ENCODE measurements around the gene TTLL9. TPM values are rescaled to one million over a fixed set of nuclear protein-coding genes. Genes with fewer than 3 reads are reported as not detected.
"Not testable (repeated sequence)": the region's sequence is repeated elsewhere in the genome, so short reads cannot be mapped to it uniquely, and the experiment has no call there.

The TTLL9 gene
- not detected in 2 replicates for total RNA-seq

- intact Hi-C loops (cut with micrococcal nuclease), result loop anchor here (1.0 kb wide), 1 partner anchor 9 kb away; no protein-coding TSS in a partner anchor
Observed at GRCh38 chr20:31869942-31870725, at the start of gene TTLL9, which contains the start of gene DUSP15. Gene TTLL9, plus strand, starts transcription at chr20:31870634. Its CDS starts 493 bp downstream, at chr20:31871127. Gene DUSP15, minus strand, starts transcription at chr20:31870527. Its CDS starts 190 bp downstream, at chr20:31870337.

- intact Hi-C loops (cut with micrococcal nuclease), result no loop called here
Observed at GRCh38 chr20:31821427-31821826, 49.0 kb upstream of the TTLL9 start.

GRCh38 chr20:31822421-31823330 is 47.8 kb upstream of the TTLL9 start:
- intact Hi-C loops (cut with micrococcal nuclease), result loop anchor here (1.0 to 2.0 kb wide), 3 partner anchors 24 to 270 kb away; no protein-coding TSS in a partner anchor

- intact Hi-C loops (cut with micrococcal nuclease), result loop anchor here (2.0 kb wide), 1 partner anchor 207 kb away; no protein-coding TSS in a partner anchor
Observed at GRCh38 chr20:31823360-31824124, 46.9 kb upstream of the TTLL9 start.

- intact Hi-C loops (cut with micrococcal nuclease), result no loop called here
Observed at GRCh38 chr20:31824125-31824485, 46.3 kb upstream of the TTLL9 start.

- intact Hi-C loops (cut with micrococcal nuclease), result no loop called here
Observed at GRCh38 chr20:31824554-31825313, 45.7 kb upstream of the TTLL9 start.

GRCh38 chr20:31826074-31826473 is 44.4 kb upstream of the TTLL9 start:
- intact Hi-C loops (cut with micrococcal nuclease), result no loop called here

- intact Hi-C loops (cut with micrococcal nuclease), result no loop called here
Observed at GRCh38 chr20:31827059-31827458, 43.4 kb upstream of the TTLL9 start.

GRCh38 chr20:31828016-31828415 is 42.4 kb upstream of the TTLL9 start:
- intact Hi-C loops (cut with micrococcal nuclease), result not testable (repeated sequence)

- intact Hi-C loops (cut with micrococcal nuclease), result no loop called here
Observed at GRCh38 chr20:31829731-31830130, 40.7 kb upstream of the TTLL9 start.

GRCh38 chr20:31830406-31830981 is 39.9 kb upstream of the TTLL9 start:
- intact Hi-C loops (cut with micrococcal nuclease), result no loop called here

- intact Hi-C loops (cut with micrococcal nuclease), result no loop called here
Observed at GRCh38 chr20:31831211-31831610, 39.2 kb upstream of the TTLL9 start.

- intact Hi-C loops (cut with micrococcal nuclease), result no loop called here
Observed at GRCh38 chr20:31831771-31832306, 38.6 kb upstream of the TTLL9 start.

- intact Hi-C loops (cut with micrococcal nuclease), result no loop called here
Observed at GRCh38 chr20:31833130-31833930, 37.1 kb upstream of the TTLL9 start.

- intact Hi-C loops (cut with micrococcal nuclease), result no loop called here
Observed at GRCh38 chr20:31833931-31834521, 36.4 kb upstream of the TTLL9 start.

GRCh38 chr20:31835554-31835953 is 34.9 kb upstream of the TTLL9 start:
- intact Hi-C loops (cut with micrococcal nuclease), result no loop called here

GRCh38 chr20:31835977-31836852 is 34.2 kb upstream of the TTLL9 start:
- intact Hi-C loops (cut with micrococcal nuclease), result no loop called here
